Heart left ventricle (tissue), 16 donors: ENCODE measurements around the gene RGP1. TPM values are rescaled to one million over a fixed set of nuclear protein-coding genes. Genes with fewer than 3 reads are reported as not detected.
A peak's percentile ranks its signal among the peaks of the same experiment; 100 is the strongest.

Source experiments
- ATAC-seq, 4 donors: fragments of 200-7000 bp; cut with Tn5 transposase; one replicate each; pipeline ENCODE4 v1.9.1; 2020 to 2022; ENCODE audit warnings: moderate library complexity in 4 of 4, mild to moderate bottlenecking in 3 of 4, moderate number of reproducible peaks in 1 of 4
- DNase-seq, 5 donors: peaks; one replicate each; pipeline ENCODE4 v3.0.0-alpha.2; 2020
- H3K27ac ChIP-seq, 12 donors: fragments of 200-600 bp; sonication (generic) in 4 of 12; one replicate each; pipeline versions ENCODE4 v1.5.0 to v1.8.0; 2016 to 2022; ENCODE audit warnings: mild to moderate bottlenecking in 2 of 12
- H3K27me3 ChIP-seq, 9 donors: fragments of 200-600 bp; sonication (generic) in 2 of 9; one replicate each; pipeline versions ENCODE4 v1.5.1 to v1.8.0; 2016 to 2022; ENCODE audit warnings: mild to moderate bottlenecking in 3 of 9
- H3K36me3 ChIP-seq, 9 donors: fragments of 200-600 bp; sonication (generic) in 2 of 9; one replicate each; pipeline versions ENCODE4 v1.5.0 to v1.8.0; 2018 to 2022; ENCODE audit warnings: mild to moderate bottlenecking in 2 of 9
- H3K4me1 ChIP-seq, 12 donors: fragments of 200-600 bp; sonication (generic) in 4 of 12; one replicate each; pipeline versions ENCODE4 v1.5.0 to v1.8.0; 2016 to 2022; ENCODE audit warnings: mild to moderate bottlenecking in 3 of 12
- H3K4me3 ChIP-seq, 12 donors: fragments of 200-600 bp; sonication (generic) in 4 of 12; one replicate each; pipeline versions ENCODE4 v1.5.0 to v1.8.0; 2017 to 2022; ENCODE audit warnings: mild to moderate bottlenecking in 9 of 12, moderate library complexity in 4 of 12
- H3K9me3 ChIP-seq, 12 donors: fragments of 200-600 bp; sonication (generic) in 4 of 12; one replicate each; pipeline versions ENCODE4 v1.5.0 to v1.8.0; 2016 to 2022; ENCODE audit warnings: mild to moderate bottlenecking in 1 of 12
- CTCF ChIP-seq, 12 donors: fragments of 200-600 bp; sonication (generic) in 4 of 12; IDR thresholded peaks; one replicate each; pipeline versions ENCODE4 v1.5.0 to v1.8.0; 2018 to 2022; ENCODE audit warnings: antibody characterized with exemption in 12 of 12, mild to moderate bottlenecking in 5 of 12
- POLR2A ChIP-seq, 2 donors: fragments of 450-650 bp; IDR thresholded peaks; one replicate each; pipeline ENCODE4 v1.6.1; 2017; ENCODE audit warnings: antibody characterized with exemption in 2 of 2, mild to moderate bottlenecking in 2 of 2, moderate library complexity in 2 of 2
- WGBS, 4 donors: extraction: QIAGEN DNeasy Blood & Tissue Kit in 2 of 4; methylation state at CpG; one replicate each; pipeline versions ENCODE4 v1.1.5 to v1.1.7; 2013 to 2018; 5-methylcytosine and 5-hydroxymethylcytosine counted together
- intact Hi-C, 10 donors: fragments of 100-400 bp; cut with DNase I; formaldehyde crosslinking; loops; one replicate each; pipeline versions ENCODE4 v1.11.1 to v1.14.2; 2022
- polyA plus RNA-seq, 2 donors: library from polyadenylated mRNA; stranded (reverse); fragments of 200-250 nt; gene quantifications; one replicate each; pipeline ENCODE4 v1.2.3, GENCODE V29; 2013
- total RNA-seq, 9 donors: library from RNA; depleted of rRNA in 2 of 9; stranded (reverse); fragments of >200 nt in 2 of 9; fragmentation: NEBNext Ultra II Directional in 3 of 9; extraction: Animal tissue kit (Norgen Biotek cat#: 25700) in 3 of 9; gene quantifications; one replicate each; pipeline versions ENCODE4 v1.1.0 to v1.2.4, GENCODE V29; 2016 to 2023
- donor health status: ischemic (EF 13 %, LVEDD 7.1; RV severe dilation, severe dysfunction).
- donor health status: healthy with polysubstance abuse.
- donor health status: DM: no; HTN: yes; CAD: no.
- donor health status: DM: no; HTN: no; CAD: no.
- donor health status: ischemic (EF 25% LVEDD 6.9; RV normal size, moderate dysfunction).
- donor health status: ischemic (EF 25% LVEDD 5.7; RV mildly dilated, moderate dysfunction).
- donor health status: healthy.
- donor health status: DM: yes; HTN: yes; CAD: no.
- donor health status: ischemic (EF 35%, LVEDD 5.7; RV mildly dilated, moderate dysfunction).
- donor health status: nonischemic (EF 11% LVEDD 7.7; RV severe dilation, severe dysfunction).
- donor health status: DM: yes; HTN: yes; CAD: no.
- donor health status: PGD.
- donor health status: ischemic (EF 29% LVEDD 5.4; RV normal size, mild dysfunction).
- donor health status: nonischemic (EF 23%, LVEDD 6.1; RV moderate dilation, normal function).

RGP1 gene
- total and polyA plus RNA-seq, 11 donors: 14.7 to 38.8 (median 30.7) TPM

DNA sequence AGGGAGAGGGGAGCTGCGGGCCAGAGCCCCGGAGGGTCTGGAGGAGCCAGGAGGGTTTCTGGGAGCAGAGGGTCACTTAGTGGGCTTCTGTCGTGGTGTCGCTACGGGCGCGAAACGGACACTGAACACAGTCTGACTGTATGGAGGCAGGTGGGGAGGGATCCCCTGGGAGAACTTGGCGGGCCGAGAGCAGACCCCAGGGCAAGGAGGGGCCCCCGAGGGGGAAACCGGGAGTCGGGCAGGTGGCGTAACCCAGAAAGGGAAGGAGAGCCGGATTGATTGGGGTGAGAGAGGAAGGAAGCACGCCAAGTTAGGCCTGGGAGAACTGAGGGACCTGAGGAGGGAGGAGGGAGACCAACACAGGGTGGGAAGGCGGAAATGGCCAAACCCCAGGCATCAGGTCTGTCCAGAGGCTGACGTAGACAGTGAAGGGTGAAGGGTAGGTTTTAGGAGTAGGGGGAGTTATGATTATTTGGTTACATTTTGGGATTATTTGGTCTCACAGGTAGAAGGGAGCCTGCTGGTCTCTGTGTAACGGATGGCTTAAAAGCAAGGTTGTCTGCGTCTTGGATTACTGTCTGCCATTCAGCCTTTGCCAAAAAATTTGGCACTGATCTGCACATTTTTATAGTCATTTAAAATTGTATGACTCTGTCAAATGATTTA is 8.3 kb downstream of the RGP1 start:
- 1 to 3% (median 2%) methylated on average over 20 of the region's 20 CpGs for WGBS, 4 donors
- Histone ChIP-seq H3K9me3 (no peaks in the 10 kb centered on the region), H3K27me3 (no peaks in the 10 kb centered on the region), H3K27ac (peak overlapping the region; percentile 75 to 95 (median 88)), H3K36me3 (peaks cover 0 to 31% (median 28%) of the 10 kb centered on the region in 9 donors), H3K4me1 (peaks cover 0 to 38% (median 26%) of the 10 kb centered on the region in 12 donors), H3K4me3 (peak overlapping the region; percentile 30 to 67 (median 62))
- intact Hi-C loops: loop anchor here in 1 of 10 donors (10.0 kb wide), 1 partner anchor 57 kb away; the partner anchor contains the start of genes HINT2 and SPAG8
- peak; percentile 52 to 80 (median 66) for ATAC-seq
- DNase-seq: peak in 4 of 5 donors; percentile 48 to 66 (median 56)
- TF ChIP-seq CTCF (IDR thresholded peaks at IDR 0.05) (no peak), POLR2A (IDR thresholded peaks at IDR 0.05) (no peak)

- Histone ChIP-seq H3K4me3 (peak overlapping the region in 8 of 12 donors; percentile 58 to 67 (median 64)), H3K36me3 (peaks cover 0 to 26% (median 22%) of the 10 kb centered on the region in 9 donors), H3K9me3 (no peaks in the 10 kb centered on the region), H3K27me3 (no peaks in the 10 kb centered on the region), H3K27ac (peak overlapping the region in 10 of 12 donors; percentile 75 to 95 (median 90)), H3K4me1 (peaks cover 0 to 38% (median 26%) of the 10 kb centered on the region in 12 donors)
- intact Hi-C loops: loop anchor here in 1 of 10 donors (10.0 kb wide), 1 partner anchor 57 kb away; the partner anchor contains the start of genes HINT2 and SPAG8
- no peak for DNase-seq
- TF ChIP-seq CTCF (IDR thresholded peaks at IDR 0.05) (no peak), POLR2A (IDR thresholded peaks at IDR 0.05) (no peak)
- ATAC-seq: no peak
Observed at GRCh38 chr9:35757892-35758275, 8.8 kb downstream of the RGP1 start.

DNA sequence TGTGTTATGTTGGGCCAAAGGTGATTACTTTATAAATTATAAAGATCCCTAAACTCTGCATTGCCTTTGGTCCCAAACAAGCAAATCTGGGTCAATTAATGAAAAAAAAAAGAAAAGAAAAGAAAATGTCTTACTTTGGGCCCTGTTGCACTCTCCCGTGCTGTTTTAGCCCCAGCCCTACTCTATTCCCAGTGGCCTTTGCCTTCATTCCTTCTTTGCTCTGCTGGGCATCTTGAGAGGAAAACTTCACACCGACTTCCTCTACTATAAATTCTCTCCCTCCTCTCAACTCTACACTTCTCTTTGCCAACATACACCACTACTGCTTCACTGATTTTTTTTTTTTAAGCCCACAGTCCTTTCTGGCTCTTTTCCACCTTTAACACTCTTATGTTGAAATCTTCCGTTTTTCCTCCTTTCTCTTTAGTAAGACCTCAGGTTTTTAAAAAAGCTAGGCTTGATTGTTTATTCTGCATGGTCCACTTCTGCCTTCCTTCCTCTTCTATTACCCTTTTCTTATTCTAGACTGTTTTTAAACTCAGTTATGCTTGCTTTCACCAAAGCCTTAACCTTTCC is 9.5 kb downstream of the RGP1 start:
- Histone ChIP-seq H3K36me3 (peaks cover 0 to 19% (median 16%) of the 10 kb centered on the region in 9 donors), H3K9me3 (no peaks in the 10 kb centered on the region), H3K4me3 (no peak overlapping the region), H3K4me1 (peaks cover 0 to 38% (median 26%) of the 10 kb centered on the region in 12 donors), H3K27ac (peak overlapping the region in 8 of 12 donors; percentile 5 to 95 (median 90)), H3K27me3 (no peaks in the 10 kb centered on the region)
- ATAC-seq: no peak
- TF ChIP-seq CTCF (IDR thresholded peaks at IDR 0.05) (no peak), POLR2A (IDR thresholded peaks at IDR 0.05) (no peak)
- WGBS, 4 donors: 53 to 63% (median 58%) methylated on average over 3 of the region's 3 CpGs
- intact Hi-C loops: loop anchor here in 1 of 10 donors (10.0 kb wide), 1 partner anchor 56 kb away; the partner anchor contains the start of genes HINT2 and SPAG8
- DNase-seq: no peak

DNA sequence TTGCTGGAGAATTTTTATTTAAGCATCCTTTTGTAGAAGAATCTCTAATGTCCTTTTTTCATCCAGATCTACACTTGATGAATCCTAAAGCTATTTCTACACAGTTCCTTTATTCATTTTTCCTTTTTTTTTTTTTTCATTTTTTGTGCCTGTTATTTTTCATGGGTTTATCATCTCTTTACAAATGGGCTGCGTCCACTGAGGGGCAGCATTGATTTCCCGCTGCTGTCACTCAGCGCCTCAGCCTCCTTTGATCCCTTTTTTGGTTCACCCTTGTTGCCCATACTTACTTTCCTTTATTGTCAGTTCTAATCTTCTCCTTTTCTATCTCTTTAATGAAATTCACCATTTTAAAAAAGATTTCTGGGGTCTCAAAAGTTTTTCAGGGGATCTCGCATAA is 10.7 kb downstream of the RGP1 start:
- Histone ChIP-seq H3K4me3 (no peak overlapping the region), H3K27ac (no peak overlapping the region), H3K27me3 (no peaks in the 10 kb centered on the region), H3K9me3 (no peaks in the 10 kb centered on the region), H3K36me3 (peaks cover 0 to 8% (median 3%) of the 10 kb centered on the region in 9 donors), H3K4me1 (peaks cover 0 to 38% (median 26%) of the 10 kb centered on the region in 12 donors)
- TF ChIP-seq CTCF (IDR thresholded peaks at IDR 0.05): no peak
- no peak for TF ChIP-seq POLR2A (IDR thresholded peaks at IDR 0.05)
- DNase-seq (no peak), ATAC-seq (no peak)
- 95 to 98% (median 98%) methylated on average over 4 of the region's 4 CpGs for WGBS, 4 donors
- intact Hi-C loops: loop anchor here in 1 of 10 donors (10.0 kb wide), 1 partner anchor 55 kb away; the partner anchor contains the start of genes HINT2 and SPAG8
